HG03108 (cell line): ENCODE results near the gene HEPHL1.

Experiments used
- ATAC-seq: cut with Tn5 transposase; IDR thresholded peaks from one replicate; pipeline ENCODE4 v1.9.1; 2021; ENCODE audit warnings: moderate library complexity; ENCODE audit not compliant: unreplicated experiment

HEPHL1 gene

DNA sequence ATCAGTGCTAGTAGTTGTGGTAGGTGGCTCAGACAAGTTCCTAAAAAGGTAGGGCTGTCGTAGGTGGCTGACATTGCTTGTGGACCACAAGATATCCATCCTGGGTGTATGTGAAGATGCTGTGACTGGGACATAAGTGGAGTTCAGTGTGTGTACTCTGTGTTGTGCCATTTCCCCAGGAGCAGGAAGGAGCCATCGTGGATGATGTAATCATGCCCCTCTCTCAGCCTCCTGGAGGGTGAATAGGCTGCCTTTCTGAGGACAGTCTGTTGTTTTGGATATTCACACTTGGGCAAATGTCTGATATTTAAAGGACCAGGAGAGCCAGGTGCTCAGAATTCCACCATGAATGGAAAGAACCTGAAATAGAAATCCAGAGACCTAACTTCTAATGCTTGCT is 2.7 kb downstream of the HEPHL1 start:
- ATAC-seq: no peak

DNA sequence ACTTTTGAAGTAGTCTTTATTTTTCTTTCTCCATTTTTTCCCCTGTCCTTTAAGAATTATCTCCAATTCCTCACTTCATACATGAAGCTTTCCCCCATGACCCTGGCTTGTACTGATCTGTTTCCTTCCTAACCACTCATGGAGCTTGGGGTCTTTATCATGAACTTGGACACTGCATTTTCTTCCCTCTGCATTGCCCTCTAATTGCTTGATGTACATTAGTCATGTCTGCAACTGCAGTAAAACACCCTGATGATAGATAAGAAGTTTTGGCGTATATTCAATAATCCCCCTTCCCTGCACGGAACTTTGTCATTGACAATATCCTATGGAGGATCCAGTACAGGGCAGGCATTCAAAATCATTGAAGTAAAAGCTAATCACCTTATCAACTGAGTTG is 3.4 kb downstream of the HEPHL1 start:
- ATAC-seq: no peak

DNA sequence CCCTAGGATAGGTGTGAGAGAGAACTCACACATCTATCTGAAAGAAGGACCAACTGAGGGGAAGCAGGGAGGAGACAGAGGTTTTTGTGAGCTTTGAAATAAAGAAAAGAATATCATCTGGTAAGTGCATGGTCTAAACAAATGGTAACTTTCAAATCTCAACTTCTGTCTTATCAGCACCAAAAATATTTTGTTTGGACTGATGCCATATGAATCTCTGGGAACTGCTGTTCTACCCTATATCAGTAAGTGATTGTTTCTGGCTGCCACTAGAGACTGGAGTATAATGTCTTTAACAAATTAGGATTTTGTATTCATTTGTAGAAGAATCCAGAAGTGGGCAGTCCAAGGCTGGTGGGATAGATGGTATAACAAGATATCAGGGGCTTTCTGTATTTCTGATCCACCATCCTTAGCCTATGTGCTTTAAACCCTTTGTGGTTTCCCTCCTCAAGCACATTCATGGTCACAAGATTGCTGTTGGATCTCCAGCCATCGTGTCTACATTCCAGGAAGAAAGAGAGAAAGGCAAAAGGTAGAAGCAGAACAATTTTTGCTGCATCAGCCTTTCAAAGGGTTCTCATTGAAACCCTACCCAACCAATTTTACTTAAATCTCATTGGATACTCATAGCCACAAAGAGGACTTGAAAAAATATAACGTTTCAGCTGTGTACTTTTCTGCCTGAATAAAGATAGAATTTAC is 4.7 kb downstream of the HEPHL1 start:
- no peak for ATAC-seq

DNA sequence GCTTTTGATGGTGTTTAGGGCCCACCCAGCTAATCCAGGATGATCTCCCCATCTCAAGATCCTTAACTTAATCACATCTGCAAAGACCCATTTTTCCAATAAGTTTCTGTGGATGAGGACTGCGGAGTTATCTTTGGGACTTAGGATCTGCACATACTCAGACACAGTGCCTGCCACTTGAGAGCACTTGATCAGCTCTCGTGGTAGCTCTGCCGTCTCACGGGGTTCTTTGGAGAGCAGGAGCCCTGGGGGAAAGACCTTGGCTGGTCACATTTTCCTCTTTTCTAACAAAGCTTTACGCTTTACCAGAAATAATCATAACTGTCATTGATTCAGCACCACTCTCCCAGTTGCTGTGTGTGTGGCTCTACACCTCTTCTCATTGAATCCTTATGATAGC is 6.1 kb downstream of the HEPHL1 start:
- ATAC-seq: no peak

DNA sequence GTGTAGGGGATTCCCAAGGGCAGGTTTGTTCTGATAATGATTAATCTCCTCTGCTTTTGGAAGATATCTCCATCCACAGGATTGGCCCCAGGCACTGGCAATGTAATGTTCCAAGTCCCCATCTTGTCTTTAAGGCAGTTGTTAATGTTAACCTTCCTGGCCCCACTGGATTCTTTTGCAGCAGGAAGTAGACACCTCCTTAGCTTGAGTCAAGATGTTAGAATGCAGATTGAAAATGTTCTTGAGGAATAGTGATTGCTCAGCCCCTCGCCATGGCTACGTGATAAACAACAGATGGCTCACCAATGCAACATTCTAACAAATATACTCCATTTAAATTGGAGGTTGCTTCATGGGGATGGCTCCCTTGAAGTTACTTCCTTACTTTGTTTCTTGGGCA is 7.3 kb downstream of the HEPHL1 start:
- no peak for ATAC-seq

DNA sequence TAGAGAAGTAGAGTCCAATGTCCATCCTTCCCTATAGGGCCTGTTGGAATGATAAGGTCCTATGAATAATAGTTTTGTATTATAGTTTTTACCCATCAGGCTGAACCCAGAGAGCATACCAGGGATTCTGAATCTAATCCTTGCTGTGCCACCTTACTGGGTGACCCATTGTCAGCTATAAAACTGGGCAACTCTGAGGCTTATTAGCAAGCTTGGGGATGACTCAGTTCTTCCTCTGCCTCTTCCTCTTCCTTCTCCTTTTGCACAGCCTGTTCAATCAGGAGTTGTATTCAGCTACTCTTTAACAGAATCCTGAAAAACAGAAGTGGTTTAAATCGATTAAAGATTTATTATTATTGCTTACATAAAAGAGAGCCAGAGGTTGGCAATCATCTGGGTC is 8.9 kb downstream of the HEPHL1 start:
- no peak for ATAC-seq

DNA sequence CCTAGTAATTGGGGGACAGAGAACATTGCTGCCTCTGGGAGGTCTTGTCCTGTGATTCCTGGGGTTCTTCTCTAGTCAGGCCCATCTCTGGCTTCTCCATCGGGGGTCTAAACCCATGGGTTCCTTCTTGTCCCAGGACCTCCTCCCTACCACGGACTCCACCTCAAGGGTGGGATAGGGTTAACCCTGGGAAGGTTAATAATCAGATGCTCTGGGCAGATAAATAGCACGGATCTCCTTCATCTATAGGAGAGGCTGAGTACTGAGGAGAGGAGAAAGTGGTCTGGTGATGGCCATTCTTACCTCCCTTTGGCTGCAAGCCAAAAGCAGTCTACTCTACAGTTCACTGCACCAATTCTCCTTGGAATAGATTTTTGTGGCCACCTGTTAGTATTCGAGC is 10.5 kb downstream of the HEPHL1 start:
- ATAC-seq: no peak

DNA sequence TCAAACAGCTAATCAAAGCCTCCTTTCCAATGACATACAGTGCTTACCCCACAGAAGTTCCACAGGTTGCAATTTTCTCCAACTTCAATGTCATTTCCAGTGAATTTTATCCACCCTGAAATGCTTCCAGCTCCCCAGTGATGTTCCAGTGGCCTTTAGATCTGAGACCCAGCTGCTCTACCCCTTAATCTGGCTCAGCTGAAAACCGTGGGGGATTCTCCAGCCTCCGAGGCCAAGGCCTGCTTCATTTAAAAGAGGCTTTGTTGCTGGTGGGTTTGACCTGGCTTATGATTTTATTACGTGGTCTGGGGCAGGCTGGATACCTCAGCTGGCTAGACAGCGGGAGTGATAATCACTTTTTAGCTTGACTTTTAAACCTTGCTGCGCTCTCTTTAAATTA is 10.9 kb downstream of the HEPHL1 start:
- no peak for ATAC-seq

DNA sequence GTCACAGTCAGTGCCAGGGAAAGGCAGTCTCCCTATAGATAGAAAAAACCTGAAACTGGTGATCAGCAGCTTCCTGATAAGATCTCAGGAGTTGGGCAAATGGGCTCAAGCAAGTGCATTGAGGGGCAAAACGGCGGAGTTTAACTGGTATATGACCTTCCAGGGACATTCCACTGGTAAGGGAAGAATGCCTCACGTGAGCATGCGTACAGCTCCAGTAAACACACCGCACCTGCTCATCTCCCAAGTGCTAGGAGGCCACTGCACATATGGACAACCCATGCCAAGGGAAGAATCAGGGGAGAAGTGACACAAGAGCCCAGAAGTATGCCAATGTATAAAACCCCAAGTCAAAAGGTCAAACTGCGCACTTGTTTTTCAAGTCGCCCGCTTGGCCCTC is 11.6 kb downstream of the HEPHL1 start:
- no peak for ATAC-seq

DNA sequence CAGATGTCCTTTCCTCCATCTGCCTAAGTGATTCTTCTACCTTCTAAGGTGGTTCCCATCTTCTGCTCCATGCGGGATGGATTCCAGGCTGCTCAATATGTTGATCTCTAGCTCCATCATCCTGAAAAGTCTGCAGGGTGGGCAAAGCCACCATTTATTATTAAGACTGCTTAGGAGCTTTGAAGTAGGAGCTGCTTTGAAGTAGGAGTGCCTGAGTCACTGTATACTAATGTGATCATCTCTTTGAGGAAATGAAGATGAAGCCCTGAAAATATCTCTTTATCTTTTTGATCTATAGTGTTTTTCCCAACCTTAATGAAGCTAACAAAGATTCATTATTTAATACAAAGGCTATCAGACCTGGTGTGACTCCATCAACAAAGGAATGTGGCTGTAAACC is 13.1 kb downstream of the HEPHL1 start:
- no peak for ATAC-seq

DNA sequence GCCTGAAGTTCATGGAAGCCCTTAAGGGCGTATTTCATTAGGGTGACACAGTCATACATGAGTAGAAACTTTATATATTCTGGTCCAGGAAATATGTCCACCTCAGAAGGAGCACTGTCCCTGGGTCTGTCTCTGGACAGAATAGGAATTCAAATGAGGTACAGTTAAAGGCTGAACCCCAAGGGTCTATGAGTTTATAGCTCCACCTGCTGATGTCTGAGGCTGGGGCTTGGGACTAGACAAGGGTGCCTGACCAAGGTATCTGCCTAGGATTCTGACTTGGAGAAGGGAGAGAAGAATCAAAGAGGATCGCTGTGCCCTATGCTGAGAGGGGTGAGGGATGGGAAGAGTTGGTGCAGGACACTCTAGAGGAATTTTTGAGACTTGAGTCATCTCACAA is 14.9 kb downstream of the HEPHL1 start:
- ATAC-seq: no peak

DNA sequence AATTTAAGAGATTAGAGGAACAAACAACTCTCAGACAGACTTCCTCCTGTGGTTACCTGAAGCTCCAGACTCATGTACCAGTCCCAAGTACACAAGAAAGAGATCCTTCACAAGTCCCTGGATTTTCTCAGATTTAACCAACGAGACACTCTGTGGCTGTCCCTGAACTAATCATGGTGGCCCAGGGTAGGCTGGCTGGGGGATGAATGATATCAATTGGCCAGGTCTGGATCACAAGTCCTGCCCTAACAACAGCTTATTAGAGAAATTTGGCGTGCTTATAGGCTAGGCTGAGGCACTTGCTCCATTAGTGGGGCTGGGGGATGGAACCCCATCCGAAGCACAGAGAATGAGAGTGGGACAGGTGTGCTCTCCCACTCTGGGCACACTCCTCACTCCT is 22.1 kb downstream of the HEPHL1 start:
- no peak for ATAC-seq

DNA sequence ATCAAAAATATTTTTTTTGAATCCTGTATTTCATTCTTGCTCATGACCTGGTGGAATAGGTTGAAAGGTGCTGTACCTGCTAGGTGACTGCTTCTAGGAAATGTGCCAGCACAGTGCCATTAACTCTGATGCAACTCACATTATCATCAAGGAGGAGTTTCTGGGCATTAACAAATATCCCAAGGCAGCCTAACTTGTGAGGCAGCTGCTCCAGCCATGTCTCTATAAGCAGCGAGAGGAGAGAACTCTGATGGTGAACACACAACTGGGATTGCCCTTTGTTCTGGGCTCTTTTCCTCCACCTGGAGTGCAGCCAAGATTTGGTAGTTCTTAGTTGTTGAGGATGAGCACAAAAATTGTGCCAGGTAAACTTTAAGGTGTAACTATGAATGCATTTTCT is 25.6 kb downstream of the HEPHL1 start:
- ATAC-seq: no peak

DNA sequence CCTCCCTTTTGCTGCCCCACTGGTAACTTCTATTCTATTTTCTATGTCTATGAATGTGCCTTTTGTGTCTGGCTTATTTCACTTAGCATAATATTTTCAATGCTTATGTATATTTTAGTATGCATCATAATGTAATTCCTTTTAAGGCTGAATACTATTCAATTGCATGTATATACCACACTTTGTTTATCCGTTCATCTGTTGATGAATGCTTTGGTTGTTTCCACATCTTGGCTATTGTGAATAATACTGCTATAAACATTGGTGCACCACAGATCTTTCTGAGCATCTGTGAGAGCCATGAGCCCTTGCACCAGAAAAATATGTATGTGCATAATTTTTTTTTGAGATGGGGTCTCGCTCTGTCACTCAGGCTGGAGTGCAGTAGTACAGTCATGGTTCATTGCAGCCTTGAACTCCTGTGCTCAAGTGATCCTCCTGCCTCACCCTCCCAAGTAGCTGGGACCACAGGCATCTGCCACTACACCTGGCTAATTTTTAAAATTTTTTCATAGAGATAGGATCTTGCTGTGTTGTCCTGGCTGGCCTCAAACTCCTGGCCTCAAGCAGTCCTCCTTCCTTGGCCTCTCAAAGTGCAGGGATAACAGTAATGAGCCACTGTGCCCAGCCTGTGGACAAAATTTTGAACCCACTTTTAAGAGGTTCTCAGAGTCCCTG is 27.0 kb downstream of the HEPHL1 start:
- no peak for ATAC-seq

DNA sequence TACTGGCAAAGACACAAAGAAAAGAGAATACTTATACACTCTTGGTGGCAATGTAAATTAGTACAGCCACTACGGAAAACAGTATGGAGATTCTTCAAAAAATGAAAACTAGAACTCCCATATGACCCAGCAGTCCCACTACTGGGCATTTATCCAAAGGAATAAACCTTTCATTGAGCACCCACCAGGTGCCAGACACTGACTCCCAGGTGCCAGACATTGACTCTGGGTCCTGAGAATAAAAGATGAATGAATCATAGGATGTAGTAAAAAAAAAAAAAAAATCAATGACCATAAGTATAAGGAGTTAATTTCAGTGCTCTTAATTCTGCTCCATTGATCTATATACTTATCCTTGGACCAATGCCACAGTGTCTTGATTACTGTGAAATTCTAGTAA is 28.2 kb downstream of the HEPHL1 start:
- ATAC-seq: no peak

DNA sequence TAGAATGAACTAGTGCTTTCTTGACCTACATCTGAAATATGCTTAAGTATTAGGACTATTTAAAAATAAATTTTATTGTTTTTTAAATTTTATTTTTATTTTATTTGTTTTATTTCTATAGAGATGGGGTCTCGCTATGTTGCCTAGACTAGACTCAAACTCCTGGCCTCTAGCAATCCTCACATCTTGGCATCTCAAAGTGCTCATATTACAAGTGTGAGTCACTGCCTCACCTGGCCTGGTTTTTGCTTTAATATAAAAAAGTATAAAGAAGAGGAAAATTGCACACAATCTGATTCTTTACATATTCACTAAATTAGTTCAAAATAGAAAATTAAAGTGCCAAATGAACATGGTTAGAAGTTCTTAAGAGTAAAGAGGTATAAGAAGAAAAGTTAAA is 37.5 kb downstream of the HEPHL1 start:
- no peak for ATAC-seq

DNA sequence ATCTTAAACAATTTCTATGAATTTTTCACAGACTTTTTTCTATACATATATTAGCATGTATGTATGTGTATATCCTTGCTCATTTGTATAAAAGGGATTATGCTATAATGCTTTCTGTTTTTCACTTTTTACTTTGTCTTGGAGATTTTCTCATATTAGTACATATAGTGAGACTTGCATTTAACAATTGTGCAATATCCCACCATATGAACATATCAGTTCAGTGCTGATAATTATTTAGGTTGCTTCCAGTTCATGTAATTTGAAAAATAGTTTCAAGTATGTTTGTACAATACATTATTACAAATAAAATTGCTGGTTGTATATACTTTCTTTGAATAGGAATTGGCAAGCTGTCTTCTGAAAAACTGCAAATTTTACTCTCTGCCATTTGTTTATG is 37.9 kb downstream of the HEPHL1 start:
- no peak for ATAC-seq

DNA sequence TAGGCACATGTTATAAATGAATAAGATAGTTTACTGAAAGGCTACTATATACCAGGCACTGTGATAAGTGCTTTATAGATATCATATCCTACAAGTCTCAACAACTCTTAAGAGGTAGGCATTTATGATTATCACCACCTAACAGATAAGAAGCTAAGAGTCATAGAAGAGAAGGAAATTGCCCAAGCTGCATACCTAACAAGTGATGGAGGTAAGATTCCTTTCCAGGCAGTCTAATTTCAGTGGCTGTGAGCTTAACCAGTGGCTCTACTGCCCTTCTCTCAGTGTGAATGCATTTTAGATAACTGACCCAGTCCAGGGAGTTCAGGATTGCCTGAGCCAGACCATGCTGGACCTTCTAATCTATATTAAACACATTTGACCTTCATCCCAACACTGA is 39.2 kb downstream of the HEPHL1 start:
- no peak for ATAC-seq

DNA sequence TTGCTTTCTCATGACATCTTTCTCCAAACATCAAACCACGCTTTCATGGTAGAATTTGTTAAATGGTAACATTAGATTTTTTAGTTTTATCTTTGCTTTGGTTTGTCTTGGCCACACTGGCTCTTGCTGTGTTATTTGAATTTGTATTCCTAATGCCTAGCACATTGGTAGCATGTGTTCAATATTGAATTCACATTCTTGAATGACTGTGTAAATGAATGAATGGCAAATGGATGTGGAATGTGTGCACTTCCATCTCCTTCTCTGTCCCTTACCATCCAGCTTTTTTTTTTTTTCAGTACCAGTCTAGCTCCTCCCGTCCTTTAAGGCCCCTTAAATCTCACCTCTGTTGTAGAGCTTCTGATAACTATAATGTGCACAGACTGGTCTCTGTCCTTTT is 41.2 kb downstream of the HEPHL1 start:
- ATAC-seq: no peak

DNA sequence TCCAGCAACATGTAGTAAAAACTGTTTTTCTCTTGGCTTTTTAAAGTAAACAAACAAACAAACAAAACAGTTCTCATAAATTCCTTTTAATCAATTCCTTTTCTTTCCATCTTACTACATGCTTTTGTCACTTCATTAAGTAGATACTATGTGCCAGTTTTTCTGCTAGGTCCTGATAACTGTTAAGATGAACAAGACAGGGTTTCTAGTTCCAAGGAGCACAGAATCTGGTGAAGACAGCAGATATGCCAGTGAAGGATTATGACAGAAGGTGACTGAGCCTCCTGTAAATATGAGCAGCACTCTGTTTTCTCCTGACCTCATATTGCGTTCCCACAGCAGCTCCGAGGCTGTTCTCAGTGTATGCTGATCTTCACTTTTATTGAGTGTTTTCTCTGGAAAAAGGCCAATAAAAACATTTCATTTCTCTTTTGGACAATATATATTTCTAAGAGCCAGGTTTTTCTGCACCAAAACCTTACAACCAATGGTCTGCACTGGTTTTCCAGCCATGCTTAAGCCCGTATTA is 45.8 kb downstream of the HEPHL1 start:
- ATAC-seq: no peak

DNA sequence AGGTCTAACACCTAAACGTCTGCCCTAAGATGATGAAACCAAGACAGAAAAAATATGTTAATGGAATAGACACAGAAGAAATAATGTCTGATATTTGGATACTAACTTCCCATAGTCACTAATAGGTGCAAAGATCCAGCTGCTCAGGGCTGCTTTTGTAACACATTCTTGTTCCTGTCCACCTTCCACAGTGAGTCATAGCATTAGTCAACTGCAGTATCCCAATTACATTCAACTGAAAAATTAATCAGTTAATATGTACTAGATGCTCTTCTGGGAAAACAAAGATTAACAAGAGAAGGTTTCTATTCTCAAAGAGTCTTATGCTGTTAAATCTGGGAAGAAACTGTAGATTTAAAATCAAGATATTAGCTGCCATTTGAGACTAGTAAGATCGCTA is 47.6 kb downstream of the HEPHL1 start:
- ATAC-seq: no peak

DNA sequence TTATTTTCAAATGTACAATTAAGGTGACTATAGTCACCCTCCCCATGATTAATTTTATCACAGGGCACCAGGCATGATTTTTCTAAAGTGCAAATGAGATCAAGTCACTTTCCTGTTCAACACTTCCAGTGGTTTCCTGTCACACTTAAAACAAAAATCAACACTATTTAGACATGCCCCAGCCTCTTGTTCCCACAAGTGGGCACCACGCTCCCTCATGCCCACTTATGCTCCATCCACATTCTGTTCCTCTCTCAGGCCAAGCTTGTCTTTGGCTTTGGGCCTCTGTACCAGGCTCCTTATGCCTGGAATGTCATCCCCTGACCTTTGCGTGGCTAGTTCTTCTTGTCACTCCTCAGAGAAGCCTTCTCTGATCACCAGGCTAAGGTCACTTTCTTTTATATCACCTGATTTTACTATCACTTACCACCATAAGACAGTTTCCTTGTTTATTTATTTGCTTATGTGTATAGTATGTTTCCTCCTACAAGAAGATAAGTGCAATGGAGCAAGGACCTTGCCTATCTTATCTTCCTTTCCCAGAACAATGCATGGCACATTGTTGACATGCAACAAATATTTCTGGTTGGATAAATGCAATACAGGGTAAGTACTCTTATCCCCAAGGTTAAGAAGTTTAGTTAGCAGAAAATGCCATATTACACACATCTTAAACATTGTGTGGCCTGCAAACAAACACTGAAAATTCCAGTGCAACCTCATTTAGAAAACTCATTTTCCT is 56.6 kb downstream of the HEPHL1 start:
- no peak for ATAC-seq
